ENCODE results near the gene TANC1.
A peak's percentile ranks its signal among the peaks of the same experiment; 100 is the strongest.

Gene TANC1

GRCh38 chr2:159072795-159073194, 104.4 kb downstream of the TANC1 start:
- Histone ChIP-seq H3K23ac (ENCODE audit: low read length) (no peak overlapping the region), H3K4ac (ENCODE audit: low read depth, low read length) (no peak overlapping the region), H3K14ac (ENCODE audit: low read length) (no peak overlapping the region), H3K27ac (ENCODE audit: low read depth, low read length) (no peak overlapping the region), H4K8ac (ENCODE audit: low read depth, low read length) (no peak overlapping the region), H3K4me3 (ENCODE audit: low read depth, low read length) (no peak overlapping the region), H3K9ac (ENCODE audit: low read length) (no peak overlapping the region), H2AK5ac (ENCODE audit: low read length) (no peak overlapping the region), H2BK5ac (ENCODE audit: low read depth, low read length, poor library complexity) (no peak overlapping the region), H3K18ac (ENCODE audit: low read length) (no peak overlapping the region), H3K9me3 (ENCODE audit: insufficient read depth, low read depth, low read length) (no peaks in the 10 kb centered on the region), H3K79me1 (ENCODE audit: low read length) (peaks cover 3% of the 10 kb centered on the region), H4K91ac (ENCODE audit: low read depth, low read length) (no peak overlapping the region), H2AFZ (ENCODE audit: insufficient read depth, low read length, poor library complexity) (no peak overlapping the region), H3K79me2 (ENCODE audit: control insufficient read depth, insufficient read depth, low read length, poor library complexity) (peaks cover 2% of the 10 kb centered on the region), H3K36me3 (ENCODE audit: control insufficient read depth in 1 of 2, insufficient read depth in 2 of 2, low read length in 2 of 2) (peaks cover 2 to 4% of the 10 kb centered on the region in 2 experiments), H4K12ac (ENCODE audit: low read depth, low read length) (no peak overlapping the region), H3K4me2 (ENCODE audit: low read length) (no peak overlapping the region), H3K4me1 (ENCODE audit: control insufficient read depth in 1 of 2, insufficient read depth in 2 of 2, low read length in 2 of 2) (peaks cover 3 to 5% of the 10 kb centered on the region in 2 experiments), H2BK12ac (ENCODE audit: low read length) (no peak overlapping the region), H2BK120ac (ENCODE audit: insufficient read depth, low read length, poor library complexity) (no peak overlapping the region), H3K27me3 (ENCODE audit: insufficient read depth, low read length) (no peaks in the 10 kb centered on the region)
- no peak for DNase-seq
- WGBS (ENCODE audit: extremely low coverage, insufficient coverage, insufficient read length): no CpG with 5 or more reads among the region's 2 CpGs

- Histone ChIP-seq H3K27ac (ENCODE audit: low read depth, low read length) (no peak overlapping the region), H3K9ac (ENCODE audit: low read length) (no peak overlapping the region), H3K4ac (ENCODE audit: low read depth, low read length) (no peak overlapping the region), H3K4me1 (ENCODE audit: control insufficient read depth in 1 of 2, insufficient read depth in 2 of 2, low read length in 2 of 2) (peaks cover 3 to 5% of the 10 kb centered on the region in 2 experiments), H2BK5ac (ENCODE audit: low read depth, low read length, poor library complexity) (no peak overlapping the region), H3K4me2 (ENCODE audit: low read length) (no peak overlapping the region), H2AK5ac (ENCODE audit: low read length) (no peak overlapping the region), H4K8ac (ENCODE audit: low read depth, low read length) (no peak overlapping the region), H3K79me2 (ENCODE audit: control insufficient read depth, insufficient read depth, low read length, poor library complexity) (peaks cover 2% of the 10 kb centered on the region), H4K91ac (ENCODE audit: low read depth, low read length) (no peak overlapping the region), H3K23ac (ENCODE audit: low read length) (no peak overlapping the region), H3K4me3 (ENCODE audit: low read depth, low read length) (no peak overlapping the region), H3K18ac (ENCODE audit: low read length) (no peak overlapping the region), H2AFZ (ENCODE audit: insufficient read depth, low read length, poor library complexity) (no peak overlapping the region), H2BK12ac (ENCODE audit: low read length) (no peak overlapping the region), H3K14ac (ENCODE audit: low read length) (no peak overlapping the region), H3K27me3 (ENCODE audit: insufficient read depth, low read length) (no peaks in the 10 kb centered on the region), H3K79me1 (ENCODE audit: low read length) (peaks cover 3% of the 10 kb centered on the region), H2BK120ac (ENCODE audit: insufficient read depth, low read length, poor library complexity) (no peak overlapping the region), H3K9me3 (ENCODE audit: insufficient read depth, low read depth, low read length) (no peaks in the 10 kb centered on the region), H4K12ac (ENCODE audit: low read depth, low read length) (no peak overlapping the region), H3K36me3 (ENCODE audit: control insufficient read depth in 1 of 2, insufficient read depth in 2 of 2, low read length in 2 of 2) (peaks cover 2 to 4% of the 10 kb centered on the region in 2 experiments)
- peak in 1 of 2 donors; percentile 20 for DNase-seq
- no CpG with 5 or more reads among the region's 2 CpGs for WGBS (ENCODE audit: extremely low coverage, insufficient coverage, insufficient read length)
These were observed 104.8 kb downstream of the TANC1 start for GRCh38 chr2:159073256-159073655.

GRCh38 chr2:159074605-159075004, 106.2 kb downstream of the TANC1 start:
- Histone ChIP-seq H4K8ac (ENCODE audit: low read depth, low read length) (no peak overlapping the region), H2BK12ac (ENCODE audit: low read length) (no peak overlapping the region), H3K4me1 (ENCODE audit: control insufficient read depth in 1 of 2, insufficient read depth in 2 of 2, low read length in 2 of 2) (peaks cover 3 to 5% of the 10 kb centered on the region in 2 experiments), H2AK5ac (ENCODE audit: low read length) (no peak overlapping the region), H3K9ac (ENCODE audit: low read length) (no peak overlapping the region), H3K9me3 (ENCODE audit: insufficient read depth, low read depth, low read length) (no peaks in the 10 kb centered on the region), H4K12ac (ENCODE audit: low read depth, low read length) (no peak overlapping the region), H3K4me2 (ENCODE audit: low read length) (no peak overlapping the region), H3K14ac (ENCODE audit: low read length) (no peak overlapping the region), H3K36me3 (ENCODE audit: control insufficient read depth in 1 of 2, insufficient read depth in 2 of 2, low read length in 2 of 2) (peaks cover 0 to 2% of the 10 kb centered on the region in 2 experiments), H3K4me3 (ENCODE audit: low read depth, low read length) (no peak overlapping the region), H2BK5ac (ENCODE audit: low read depth, low read length, poor library complexity) (no peak overlapping the region), H2BK120ac (ENCODE audit: insufficient read depth, low read length, poor library complexity) (no peak overlapping the region), H3K23ac (ENCODE audit: low read length) (no peak overlapping the region), H2AFZ (ENCODE audit: insufficient read depth, low read length, poor library complexity) (no peak overlapping the region), H3K79me2 (ENCODE audit: control insufficient read depth, insufficient read depth, low read length, poor library complexity) (peaks cover 2% of the 10 kb centered on the region), H3K79me1 (ENCODE audit: low read length) (peaks cover 3% of the 10 kb centered on the region), H3K18ac (ENCODE audit: low read length) (no peak overlapping the region), H3K27me3 (ENCODE audit: insufficient read depth, low read length) (no peaks in the 10 kb centered on the region), H3K27ac (ENCODE audit: low read depth, low read length) (no peak overlapping the region), H4K91ac (ENCODE audit: low read depth, low read length) (no peak overlapping the region), H3K4ac (ENCODE audit: low read depth, low read length) (no peak overlapping the region)
- WGBS (ENCODE audit: extremely low coverage, insufficient coverage, insufficient read length): no CpG with 5 or more reads among the region's 7 CpGs
- peak; percentile 37 to 67 for DNase-seq

GRCh38 chr2:159075727-159076126, 107.3 kb downstream of the TANC1 start:
- Histone ChIP-seq H3K4ac (ENCODE audit: low read depth, low read length) (no peak overlapping the region), H3K27ac (ENCODE audit: low read depth, low read length) (no peak overlapping the region), H3K14ac (ENCODE audit: low read length) (no peak overlapping the region), H3K4me3 (ENCODE audit: low read depth, low read length) (no peak overlapping the region), H3K79me1 (ENCODE audit: low read length) (no peaks in the 10 kb centered on the region), H2BK5ac (ENCODE audit: low read depth, low read length, poor library complexity) (no peak overlapping the region), H2AK5ac (ENCODE audit: low read length) (no peak overlapping the region), H2BK12ac (ENCODE audit: low read length) (no peak overlapping the region), H3K9me3 (ENCODE audit: insufficient read depth, low read depth, low read length) (no peaks in the 10 kb centered on the region), H4K8ac (ENCODE audit: low read depth, low read length) (no peak overlapping the region), H3K23ac (ENCODE audit: low read length) (no peak overlapping the region), H4K91ac (ENCODE audit: low read depth, low read length) (no peak overlapping the region), H3K27me3 (ENCODE audit: insufficient read depth, low read length) (no peaks in the 10 kb centered on the region), H3K36me3 (ENCODE audit: control insufficient read depth in 1 of 2, insufficient read depth in 2 of 2, low read length in 2 of 2) (peaks cover 0 to 2% of the 10 kb centered on the region in 2 experiments), H3K4me2 (ENCODE audit: low read length) (no peak overlapping the region), H2AFZ (ENCODE audit: insufficient read depth, low read length, poor library complexity) (no peak overlapping the region), H4K12ac (ENCODE audit: low read depth, low read length) (no peak overlapping the region), H3K18ac (ENCODE audit: low read length) (no peak overlapping the region), H3K4me1 (ENCODE audit: control insufficient read depth in 1 of 2, insufficient read depth in 2 of 2, low read length in 2 of 2) (peaks cover 0 to 2% of the 10 kb centered on the region in 2 experiments), H3K9ac (ENCODE audit: low read length) (no peak overlapping the region), H3K79me2 (ENCODE audit: control insufficient read depth, insufficient read depth, low read length, poor library complexity) (no peaks in the 10 kb centered on the region), H2BK120ac (ENCODE audit: insufficient read depth, low read length, poor library complexity) (no peak overlapping the region)
- no CpG with 5 or more reads among the region's 1 CpG for WGBS (ENCODE audit: extremely low coverage, insufficient coverage, insufficient read length)
- DNase-seq: no peak

All from trophoblast cell (in vitro differentiated cells and primary cell).